IMR-90 (cell line): ENCODE data around the gene IL18R1.

Experiments used
- BHLHE40 ChIP-seq: fragments of 150-350 bp; IDR thresholded peaks from 2 replicates; pipeline ENCODE4 v1.6.1; 2016; ENCODE audit warnings: mild to moderate bottlenecking, low read depth, low read length
- CEBPB ChIP-seq: IDR thresholded peaks from 2 replicates; pipeline ENCODE4 v1.6.1; 2012; ENCODE audit warnings: low read depth, low read length, improper control_type of control experiment
- ELK1 ChIP-seq: fragments of 150-350 bp; IDR thresholded peaks from 2 replicates; pipeline ENCODE4 v1.6.1; 2016; ENCODE audit warnings: low read depth, mild to moderate bottlenecking, low read length, moderate library complexity, borderline replicate concordance
- MAZ ChIP-seq: IDR thresholded peaks from 2 replicates; pipeline ENCODE4 v1.6.1; 2012; ENCODE audit warnings: low read depth, mild to moderate bottlenecking, low read length, improper control_type of control experiment, moderate library complexity, borderline replicate concordance
- MXI1 ChIP-seq: IDR thresholded peaks from 2 replicates; pipeline ENCODE4 v1.6.1; 2012; ENCODE audit warnings: low read depth, mild to moderate bottlenecking, low read length, moderate library complexity, borderline replicate concordance
- POLR2A ChIP-seq: IDR thresholded peaks from 2 replicates; pipeline ENCODE4 v1.6.1; 2012; ENCODE audit warnings: mild to moderate bottlenecking, low read depth, low read length
- RAD21 ChIP-seq: IDR thresholded peaks from 2 replicates; pipeline ENCODE4 v1.6.1; 2012; ENCODE audit warnings: low read length, improper control_type of control experiment
- RCOR1 ChIP-seq: IDR thresholded peaks from 2 replicates; pipeline ENCODE4 v1.6.1; 2012; ENCODE audit warnings: mild to moderate bottlenecking, low read length, improper control_type of control experiment; ENCODE audit not compliant: insufficient replicate concordance
- RFX5 ChIP-seq: IDR thresholded peaks from 2 replicates; pipeline ENCODE4 v1.8.0; 2012; ENCODE audit warnings: low read depth, mild to moderate bottlenecking, low read length, moderate library complexity
- USF2 ChIP-seq: fragments of 150-350 bp; IDR thresholded peaks from 2 replicates; pipeline ENCODE4 v1.6.1; 2017; ENCODE audit warnings: mild to moderate bottlenecking, antibody characterized with exemption, low read length, low read depth
- TF ChIP-seq, protein P1 (sequence below): conservative IDR thresholded peaks from 2 replicates; pipeline ENCODE4 v1.5.1; 2012; ENCODE audit warnings: mild to moderate bottlenecking, low read depth, low read length, improper control_type of control experiment

GRCh38 chr2:102391565-102391964 lies 36.0 kb downstream of the IL18R1 start:
- TF ChIP-seq, protein P1, sequence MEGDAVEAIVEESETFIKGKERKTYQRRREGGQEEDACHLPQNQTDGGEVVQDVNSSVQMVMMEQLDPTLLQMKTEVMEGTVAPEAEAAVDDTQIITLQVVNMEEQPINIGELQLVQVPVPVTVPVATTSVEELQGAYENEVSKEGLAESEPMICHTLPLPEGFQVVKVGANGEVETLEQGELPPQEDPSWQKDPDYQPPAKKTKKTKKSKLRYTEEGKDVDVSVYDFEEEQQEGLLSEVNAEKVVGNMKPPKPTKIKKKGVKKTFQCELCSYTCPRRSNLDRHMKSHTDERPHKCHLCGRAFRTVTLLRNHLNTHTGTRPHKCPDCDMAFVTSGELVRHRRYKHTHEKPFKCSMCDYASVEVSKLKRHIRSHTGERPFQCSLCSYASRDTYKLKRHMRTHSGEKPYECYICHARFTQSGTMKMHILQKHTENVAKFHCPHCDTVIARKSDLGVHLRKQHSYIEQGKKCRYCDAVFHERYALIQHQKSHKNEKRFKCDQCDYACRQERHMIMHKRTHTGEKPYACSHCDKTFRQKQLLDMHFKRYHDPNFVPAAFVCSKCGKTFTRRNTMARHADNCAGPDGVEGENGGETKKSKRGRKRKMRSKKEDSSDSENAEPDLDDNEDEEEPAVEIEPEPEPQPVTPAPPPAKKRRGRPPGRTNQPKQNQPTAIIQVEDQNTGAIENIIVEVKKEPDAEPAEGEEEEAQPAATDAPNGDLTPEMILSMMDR, result no peak
- TF ChIP-seq USF2 (no peak), ELK1 (no peak), RAD21 (no peak), POLR2A (no peak), MXI1 (no peak), CEBPB (no peak), RFX5 (no peak), MAZ (no peak), RCOR1 (no peak), BHLHE40 (no peak)
